ENCODE data around the gene SOD3.

The SOD3 gene

GRCh38 chr4:24783506-24783905 is 11.9 kb upstream of the SOD3 start:
- TF ChIP-seq GATA3 (IDR thresholded peaks at IDR 0.05; ENCODE audit: low read depth, low read length): no peak
- TF ChIP-seq GATA2 (IDR thresholded peaks at IDR 0.05; ENCODE audit: low read depth, low read length): no peak

DNA sequence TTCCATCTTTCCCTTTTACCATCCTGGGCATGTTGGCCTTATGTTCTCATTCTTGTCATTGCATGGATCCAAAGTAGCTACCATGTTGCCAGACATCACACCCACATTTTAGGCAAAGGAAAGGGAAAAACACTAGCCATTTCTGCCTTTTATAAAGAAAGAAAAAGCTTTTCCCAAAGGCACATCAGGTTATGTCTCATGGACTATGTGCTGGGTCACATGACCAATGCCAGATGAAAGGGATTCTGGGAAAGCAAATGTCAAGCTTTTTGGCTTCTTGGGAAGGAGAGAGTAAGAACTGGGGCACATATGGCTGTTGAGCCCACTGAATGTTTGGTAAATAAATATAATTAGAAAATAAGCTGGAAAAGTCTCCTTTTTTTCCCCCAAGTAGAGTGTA is 4.3 kb upstream of the SOD3 start:
- no peak for TF ChIP-seq GATA2 (IDR thresholded peaks at IDR 0.05; ENCODE audit: low read depth, low read length)
- TF ChIP-seq GATA3 (IDR thresholded peaks at IDR 0.05; ENCODE audit: low read depth, low read length): no peak

DNA sequence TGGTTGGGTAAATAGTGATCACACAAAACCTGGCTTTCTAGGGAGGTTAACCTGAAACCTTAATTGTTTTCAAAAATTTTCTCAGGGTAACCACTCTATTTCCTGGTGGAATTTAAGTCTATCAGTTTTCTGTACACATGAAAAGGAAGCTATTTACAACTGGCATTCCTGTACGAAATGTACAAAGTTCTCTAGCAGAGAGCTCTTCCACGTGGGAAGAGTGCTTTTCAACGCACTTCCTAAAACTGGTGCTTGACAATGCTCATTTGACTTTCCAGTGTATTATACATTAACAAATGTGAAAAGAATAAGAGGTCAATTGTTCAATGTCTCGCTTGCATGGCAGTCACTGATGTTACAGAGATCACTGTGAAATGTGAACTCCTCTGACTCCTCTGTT is 2.8 kb upstream of the SOD3 start:
- TF ChIP-seq GATA3 (IDR thresholded peaks at IDR 0.05; ENCODE audit: low read depth, low read length) (no peak), GATA2 (IDR thresholded peaks at IDR 0.05; ENCODE audit: low read depth, low read length) (no peak)

- TF ChIP-seq GATA2 (IDR thresholded peaks at IDR 0.05; ENCODE audit: low read depth, low read length): no peak
- no peak for TF ChIP-seq GATA3 (IDR thresholded peaks at IDR 0.05; ENCODE audit: low read depth, low read length)
Observed at GRCh38 chr4:24793219-24794005, 2.0 kb upstream of the SOD3 start.

GRCh38 chr4:24794051-24794450 is 1.3 kb upstream of the SOD3 start:
- TF ChIP-seq GATA3 (IDR thresholded peaks at IDR 0.05; ENCODE audit: low read depth, low read length) (no peak), GATA2 (IDR thresholded peaks at IDR 0.05; ENCODE audit: low read depth, low read length) (no peak)

GRCh38 chr4:24794480-24794879 is 893 bp upstream of the SOD3 start:
- TF ChIP-seq GATA2 (IDR thresholded peaks at IDR 0.05; ENCODE audit: low read depth, low read length): no peak
- TF ChIP-seq GATA3 (IDR thresholded peaks at IDR 0.05; ENCODE audit: low read depth, low read length): no peak

- TF ChIP-seq GATA3 (IDR thresholded peaks at IDR 0.05; ENCODE audit: low read depth, low read length) (no peak), GATA2 (IDR thresholded peaks at IDR 0.05; ENCODE audit: low read depth, low read length) (no peak)
Observed at GRCh38 chr4:24795666-24796381, 451 bp downstream of the SOD3 start.

GRCh38 chr4:24796620-24797019 is 1.2 kb downstream of the SOD3 start:
- TF ChIP-seq GATA3 (IDR thresholded peaks at IDR 0.05; ENCODE audit: low read depth, low read length) (no peak), GATA2 (IDR thresholded peaks at IDR 0.05; ENCODE audit: low read depth, low read length) (no peak)

DNA sequence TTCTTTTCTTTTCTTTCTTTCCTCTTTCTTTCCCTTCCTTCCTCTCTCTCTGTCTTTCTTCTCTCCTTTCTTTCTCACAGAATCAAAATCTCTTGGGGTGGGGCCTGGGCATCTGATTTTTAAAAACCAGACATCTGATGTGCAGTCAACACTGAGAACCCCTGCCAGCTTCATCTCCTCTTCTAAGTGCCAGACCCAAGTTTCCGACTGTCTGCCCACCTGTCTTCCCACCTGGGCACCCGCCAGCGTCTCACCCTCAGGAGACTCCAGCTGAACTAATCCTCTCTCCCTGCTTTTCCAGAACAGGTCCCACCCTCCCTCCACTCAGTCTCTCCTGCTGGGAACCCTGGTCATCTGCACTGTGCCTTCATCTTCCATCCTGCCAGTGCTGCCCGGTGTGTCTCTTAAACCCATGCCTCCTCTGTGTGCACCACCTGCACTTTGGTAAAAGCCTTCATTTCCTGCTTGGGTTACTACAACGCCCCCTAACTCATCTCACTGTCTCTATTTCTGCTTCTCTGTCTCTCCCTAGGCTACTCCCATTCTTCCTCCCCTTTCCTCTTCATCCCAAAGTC is 2.8 kb downstream of the SOD3 start:
- TF ChIP-seq GATA3 (IDR thresholded peaks at IDR 0.05; ENCODE audit: low read depth, low read length) (no peak), GATA2 (IDR thresholded peaks at IDR 0.05; ENCODE audit: low read depth, low read length) (no peak)

- no peak for TF ChIP-seq GATA2 (IDR thresholded peaks at IDR 0.05; ENCODE audit: low read depth, low read length)
- no peak for TF ChIP-seq GATA3 (IDR thresholded peaks at IDR 0.05; ENCODE audit: low read depth, low read length)
Observed at GRCh38 chr4:24799196-24799543, 3.8 kb downstream of the SOD3 start.

DNA sequence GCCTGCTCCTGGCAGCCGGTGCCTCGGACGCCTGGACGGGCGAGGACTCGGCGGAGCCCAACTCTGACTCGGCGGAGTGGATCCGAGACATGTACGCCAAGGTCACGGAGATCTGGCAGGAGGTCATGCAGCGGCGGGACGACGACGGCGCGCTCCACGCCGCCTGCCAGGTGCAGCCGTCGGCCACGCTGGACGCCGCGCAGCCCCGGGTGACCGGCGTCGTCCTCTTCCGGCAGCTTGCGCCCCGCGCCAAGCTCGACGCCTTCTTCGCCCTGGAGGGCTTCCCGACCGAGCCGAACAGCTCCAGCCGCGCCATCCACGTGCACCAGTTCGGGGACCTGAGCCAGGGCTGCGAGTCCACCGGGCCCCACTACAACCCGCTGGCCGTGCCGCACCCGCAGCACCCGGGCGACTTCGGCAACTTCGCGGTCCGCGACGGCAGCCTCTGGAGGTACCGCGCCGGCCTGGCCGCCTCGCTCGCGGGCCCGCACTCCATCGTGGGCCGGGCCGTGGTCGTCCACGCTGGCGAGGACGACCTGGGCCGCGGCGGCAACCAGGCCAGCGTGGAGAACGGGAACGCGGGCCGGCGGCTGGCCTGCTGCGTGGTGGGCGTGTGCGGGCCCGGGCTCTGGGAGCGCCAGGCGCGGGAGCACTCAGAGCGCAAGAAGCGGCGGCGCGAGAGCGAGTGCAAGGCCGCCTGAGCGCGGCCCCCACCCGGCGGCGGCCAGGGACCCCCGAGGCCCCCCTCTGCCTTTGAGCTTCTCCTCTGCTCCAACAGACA is 4.4 kb downstream of the SOD3 start:
- TF ChIP-seq GATA3 (IDR thresholded peaks at IDR 0.05; ENCODE audit: low read depth, low read length) (no peak), GATA2 (IDR thresholded peaks at IDR 0.05; ENCODE audit: low read depth, low read length) (no peak)

GRCh38 chr4:24800325-24800895 is 5.0 kb downstream of the SOD3 start:
- TF ChIP-seq GATA3 (IDR thresholded peaks at IDR 0.05; ENCODE audit: low read depth, low read length): no peak
- no peak for TF ChIP-seq GATA2 (IDR thresholded peaks at IDR 0.05; ENCODE audit: low read depth, low read length)

- TF ChIP-seq GATA2 (IDR thresholded peaks at IDR 0.05; ENCODE audit: low read depth, low read length) (no peak), GATA3 (IDR thresholded peaks at IDR 0.05; ENCODE audit: low read depth, low read length) (no peak)
Observed at GRCh38 chr4:24801136-24801855, 5.9 kb downstream of the SOD3 start.
